H1 (cell line): ENCODE results near the gene FHL2. TPM values are rescaled to one million over a fixed set of nuclear protein-coding genes. Genes with fewer than 3 reads are reported as not detected.

Experiments used
- ATF2 ChIP-seq: IDR thresholded peaks from 2 replicates; pipeline ENCODE4 v1.6.1; 2012; ENCODE audit warnings: low read length, inconsistent platforms
- CBX5 ChIP-seq: fragments of 300-800, 300-1000 bp; sonication (generic); IDR thresholded peaks from 2 replicates; pipeline ENCODE4 v1.7.1; 2016; ENCODE audit warnings: antibody characterized with exemption, low read length, low read depth
- CHD2 ChIP-seq: IDR thresholded peaks from 2 replicates; pipeline ENCODE4 v1.6.1; 2012; ENCODE audit warnings: low read length, improper control_type of control experiment
- polyA plus RNA-seq, 7 experiments: library from polyadenylated mRNA; depleted of rRNA in 3 of 7; stranded (reverse) in 5 of 7; unstranded in 2 of 7; fragments of >200 nt in 5 of 7; fragments of 200-250 nt in 2 of 7; gene quantifications; 1 replicate in 5 of 7; 2 replicates in 1 of 7; 4 replicates in 1 of 7; pipeline versions ENCODE4 v1.2.1 to v1.2.3, GENCODE V29; 2011 to 2013; ENCODE audit warnings: missing spikeins in 2 of 7, mixed read lengths in 2 of 7
- total RNA-seq: library from RNA; stranded (reverse); fragmentation: NEBNext Ultra II Directional; extraction: Animal tissue kit (Norgen Biotek cat#: 25700); gene quantifications from 2 replicates; pipeline ENCODE4 v1.2.1, GENCODE V29; 2021

Gene FHL2
- total and polyA plus RNA-seq, 2 of the 8 experiments (the other 6 are each of a cell fraction or from before 2014, with no cell fraction given), result 33.2 to 64.3 TPM

DNA sequence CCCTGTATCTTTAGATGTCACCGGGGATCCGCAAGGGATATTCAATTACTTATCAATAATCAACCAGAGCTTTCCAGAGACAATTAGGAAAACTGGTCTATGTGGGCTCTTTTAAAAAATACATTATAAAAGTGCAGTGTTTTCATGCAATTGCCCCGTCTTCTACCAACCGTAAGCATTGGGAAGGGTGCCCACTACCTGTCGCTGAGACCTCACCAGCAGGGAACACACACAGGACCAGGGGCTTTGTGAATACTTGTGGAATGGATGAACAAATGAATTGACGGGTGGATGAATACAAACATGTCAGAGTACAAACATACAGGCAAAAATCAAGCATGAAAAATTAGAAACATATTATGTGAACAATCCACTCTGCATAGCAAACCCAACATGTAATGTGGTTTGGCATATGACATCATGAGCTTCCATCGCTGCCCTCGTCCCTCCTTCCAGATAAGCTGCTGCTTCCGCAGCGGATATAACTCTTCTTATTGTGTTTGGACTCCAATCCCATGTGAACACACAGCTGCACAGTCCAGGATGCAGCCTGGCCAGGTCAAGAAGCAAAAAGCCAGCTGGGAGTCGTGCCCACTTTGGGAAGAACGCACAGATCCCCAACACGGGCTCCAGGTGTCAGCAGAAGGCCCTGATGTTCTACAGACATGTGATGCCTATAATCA lies 5.3 kb downstream of the FHL2 start (continued):
- TF ChIP-seq ATF2 (no peak), CHD2 (no peak), CBX5 (no peak)
